Measurements from ENCODE around the gene MUC21.
A peak's percentile ranks its signal among the peaks of the same experiment; 100 is the strongest.
"Not testable (repeated sequence)": the region's sequence is repeated elsewhere in the genome, so short reads cannot be mapped to it uniquely, and the experiment has no call there.

The MUC21 gene

DNA sequence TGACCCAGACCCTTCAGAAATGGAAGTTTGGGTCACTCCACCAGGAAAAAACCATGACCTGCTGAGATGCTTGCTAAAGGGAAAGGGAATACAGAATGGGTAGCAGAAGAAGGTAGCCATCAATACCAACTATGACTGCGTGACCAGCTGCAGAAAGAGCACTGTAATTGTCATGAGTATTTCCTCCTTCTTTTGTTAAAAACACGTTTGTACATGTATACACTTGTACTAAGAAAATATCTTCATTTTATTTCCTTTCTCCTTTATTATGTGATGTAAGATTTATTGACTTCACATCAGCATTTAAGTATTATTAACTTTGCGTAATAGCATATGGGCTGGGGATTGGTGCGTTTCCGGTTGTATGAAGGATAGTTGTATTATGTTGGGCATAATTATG lies 12.6 kb upstream of the MUC21 start:
- DNase-seq, result no peak

DNA sequence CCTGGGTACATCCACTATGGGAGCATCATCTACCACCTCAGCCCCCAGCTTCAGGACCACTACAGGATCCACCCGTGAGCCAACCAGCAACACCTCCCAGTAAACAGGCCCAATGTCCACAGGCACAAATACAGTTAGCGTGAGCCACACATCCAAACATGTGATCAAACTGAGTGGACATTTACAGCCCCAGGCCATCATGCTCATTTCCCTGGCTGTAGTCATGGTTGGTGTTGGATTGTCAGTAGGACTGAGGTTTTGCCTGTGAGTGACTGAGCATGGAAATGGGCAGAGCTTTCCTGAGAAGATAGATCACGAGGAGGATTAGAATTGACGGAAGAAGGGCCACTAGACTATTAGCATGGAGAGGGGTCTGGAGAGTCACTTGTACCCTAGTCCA lies 10.7 kb upstream of the MUC21 start:
- DNase-seq, result no peak

DNA sequence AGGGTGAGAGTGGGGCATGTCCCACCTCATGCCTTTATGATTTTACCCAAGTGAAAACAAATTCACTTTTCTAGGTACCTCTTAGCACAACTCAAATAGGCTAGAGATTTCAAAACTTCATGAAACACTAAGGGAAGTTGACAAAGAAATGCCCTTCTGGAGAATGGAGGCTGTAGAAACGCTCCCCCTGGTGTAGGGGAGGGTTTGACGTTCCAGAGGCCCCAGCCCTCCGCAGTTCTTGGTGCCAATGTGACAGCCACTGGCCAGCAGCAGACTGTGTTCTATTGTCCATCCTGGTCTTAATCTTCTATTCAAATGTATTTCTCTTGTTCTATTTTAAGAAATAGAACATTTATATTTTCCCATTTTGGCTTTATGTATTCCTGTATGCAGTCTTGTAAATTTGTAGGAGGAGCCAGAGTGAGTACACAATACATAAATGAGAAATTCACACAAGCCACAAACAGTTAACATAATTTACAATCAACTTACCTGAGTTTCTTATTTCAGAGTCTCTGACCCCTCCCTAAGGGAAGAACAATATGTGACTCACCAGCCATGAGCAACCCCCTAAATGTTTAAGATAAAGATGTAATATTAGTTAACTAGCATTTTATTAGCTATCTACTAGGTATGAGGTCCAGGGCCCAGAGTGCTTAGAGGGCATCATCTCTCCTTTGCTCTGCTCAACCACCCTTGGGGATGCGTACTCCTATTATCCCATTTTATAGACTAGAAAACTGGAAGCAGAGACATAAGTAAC lies 8.8 kb upstream of the MUC21 start:
- no peak for DNase-seq

GRCh38 chr6:30979141-30979540 lies 4.4 kb upstream of the MUC21 start:
- DNase-seq, result no peak

DNA sequence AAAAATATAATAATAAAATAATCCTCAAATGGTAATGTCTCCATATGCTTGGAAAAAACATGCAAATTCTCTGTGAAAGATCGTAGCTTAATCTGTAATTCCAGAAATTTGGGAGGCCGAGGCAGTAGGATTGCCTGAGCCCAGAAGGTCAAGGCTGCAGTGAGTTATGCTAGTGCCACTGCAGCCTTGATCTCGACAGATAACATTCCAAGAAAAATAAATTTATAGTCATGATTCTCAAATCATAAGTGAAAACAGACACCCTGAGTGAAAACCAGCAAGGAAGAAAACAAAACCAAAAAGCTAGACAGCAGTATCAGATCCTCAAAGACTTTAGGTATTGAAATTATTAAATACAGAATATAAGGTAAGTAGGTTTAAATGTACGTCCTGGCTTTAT lies 3.8 kb upstream of the MUC21 start:
- no peak for DNase-seq

DNA sequence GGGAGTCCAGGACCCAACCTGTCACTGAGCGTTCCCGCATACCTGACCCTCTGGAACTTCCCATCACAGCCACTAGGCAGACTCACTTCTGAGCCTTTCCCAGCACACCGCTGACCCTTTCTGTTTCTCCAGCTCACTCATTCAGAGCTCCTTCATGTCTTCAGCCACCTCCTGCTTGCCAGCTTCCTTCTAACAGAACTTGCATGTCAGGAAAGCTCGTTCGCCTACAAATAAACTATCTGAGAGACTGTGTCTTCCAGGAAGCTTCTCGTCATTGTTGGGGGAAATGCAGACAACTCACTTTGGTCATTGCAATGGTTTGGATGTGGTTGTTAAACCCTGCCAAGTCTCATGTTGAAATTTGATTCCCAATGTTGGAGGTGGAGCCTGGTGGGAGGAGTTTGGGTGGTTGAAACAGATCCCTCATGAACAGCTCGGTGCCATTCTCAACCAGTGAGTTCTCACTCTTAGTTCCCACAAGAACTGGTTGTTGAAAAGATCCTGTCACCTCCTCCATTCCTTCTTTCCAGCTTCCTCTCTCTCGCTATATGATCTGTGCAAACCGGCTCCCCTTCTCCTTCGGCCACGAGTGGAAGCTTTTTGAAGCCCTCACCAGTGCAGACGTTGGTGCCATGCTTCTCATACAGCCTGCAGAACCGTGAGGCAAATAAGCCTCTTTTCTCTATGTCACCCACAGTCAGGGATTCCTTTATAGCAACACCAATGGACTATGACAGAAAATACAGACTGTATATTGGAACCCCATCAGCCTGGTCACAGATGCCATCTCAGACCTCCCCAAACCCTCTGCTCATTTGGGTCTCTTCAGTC lies 1.4 kb upstream of the MUC21 start:
- peak; percentile 65 for DNase-seq

GRCh38 chr6:30985490-30985889 lies 2.0 kb downstream of the MUC21 start:
- DNase-seq, result no peak

- DNase-seq, result no peak
Observed at GRCh38 chr6:30987304-30987703, 3.8 kb downstream of the MUC21 start.

DNA sequence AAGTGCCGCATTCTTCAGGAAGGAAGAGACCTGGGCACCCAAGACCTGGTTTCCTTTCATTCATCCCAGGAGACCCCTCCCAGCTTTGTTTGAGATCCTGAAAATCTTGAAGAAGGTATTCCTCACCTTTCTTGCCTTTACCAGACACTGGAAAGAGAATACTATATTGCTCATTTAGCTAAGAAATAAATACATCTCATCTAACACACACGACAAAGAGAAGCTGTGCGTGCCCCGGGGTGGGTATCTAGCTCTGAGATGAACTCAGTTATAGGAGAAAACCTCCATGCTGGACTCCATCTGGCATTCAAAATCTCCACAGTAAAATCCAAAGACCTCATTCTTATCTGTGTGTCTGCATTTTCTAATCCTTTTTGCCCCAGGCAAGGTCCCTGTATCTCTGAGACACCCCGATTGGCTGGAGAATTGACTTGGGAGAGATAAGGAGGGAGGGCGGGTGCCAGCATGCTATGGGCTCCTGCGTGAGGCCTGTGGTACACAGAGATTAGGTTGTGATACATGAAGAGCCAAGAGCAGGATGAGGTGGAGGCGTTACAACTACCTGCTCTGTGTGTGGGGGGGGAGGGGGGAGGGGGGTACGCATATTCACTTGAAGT lies 4.8 kb downstream of the MUC21 start:
- no peak for DNase-seq

GRCh38 chr6:30990422-30991086 lies 7.0 kb downstream of the MUC21 start:
- DNase-seq, result no peak

GRCh38 chr6:30991891-30992290 lies 8.4 kb downstream of the MUC21 start:
- DNase-seq, result no peak

DNA sequence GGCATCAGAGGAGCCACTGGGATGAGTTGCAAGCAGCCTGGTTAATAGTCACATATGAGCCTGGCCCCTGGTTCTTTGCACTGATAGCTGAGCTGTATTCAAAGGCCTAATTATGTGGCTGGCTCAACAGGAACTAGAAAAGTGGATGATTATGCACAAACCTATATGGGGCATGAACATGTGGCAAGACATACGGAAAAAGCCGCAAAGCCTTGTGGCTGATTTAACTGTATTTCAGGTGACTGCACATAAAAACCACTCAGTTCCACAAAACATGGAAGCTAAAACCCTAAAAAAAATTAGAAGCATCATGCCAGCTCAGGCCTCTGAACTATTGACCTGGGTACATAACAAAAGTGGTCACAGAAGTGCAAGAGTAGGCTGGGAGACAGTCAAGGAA lies 13.8 kb downstream of the MUC21 start:
- no peak for DNase-seq

DNA sequence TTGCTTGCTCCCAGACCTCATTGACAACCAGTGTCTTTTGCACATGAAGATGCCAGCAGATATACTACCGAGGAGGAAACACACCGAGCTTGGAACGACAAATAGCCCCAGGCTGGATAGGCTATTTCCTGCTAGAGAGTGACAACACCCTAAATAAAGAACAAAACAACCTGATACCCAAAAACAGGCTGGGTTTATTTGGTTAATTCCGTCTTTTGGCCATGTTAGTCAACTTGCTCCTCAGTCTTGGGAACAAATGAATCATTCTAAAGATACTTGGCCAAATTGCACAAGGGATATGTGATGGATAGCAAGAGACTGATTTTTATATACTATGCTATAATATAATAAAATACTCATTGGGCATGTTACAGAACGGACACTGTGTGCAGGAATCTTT lies 15.3 kb downstream of the MUC21 start:
- no peak for DNase-seq

DNA sequence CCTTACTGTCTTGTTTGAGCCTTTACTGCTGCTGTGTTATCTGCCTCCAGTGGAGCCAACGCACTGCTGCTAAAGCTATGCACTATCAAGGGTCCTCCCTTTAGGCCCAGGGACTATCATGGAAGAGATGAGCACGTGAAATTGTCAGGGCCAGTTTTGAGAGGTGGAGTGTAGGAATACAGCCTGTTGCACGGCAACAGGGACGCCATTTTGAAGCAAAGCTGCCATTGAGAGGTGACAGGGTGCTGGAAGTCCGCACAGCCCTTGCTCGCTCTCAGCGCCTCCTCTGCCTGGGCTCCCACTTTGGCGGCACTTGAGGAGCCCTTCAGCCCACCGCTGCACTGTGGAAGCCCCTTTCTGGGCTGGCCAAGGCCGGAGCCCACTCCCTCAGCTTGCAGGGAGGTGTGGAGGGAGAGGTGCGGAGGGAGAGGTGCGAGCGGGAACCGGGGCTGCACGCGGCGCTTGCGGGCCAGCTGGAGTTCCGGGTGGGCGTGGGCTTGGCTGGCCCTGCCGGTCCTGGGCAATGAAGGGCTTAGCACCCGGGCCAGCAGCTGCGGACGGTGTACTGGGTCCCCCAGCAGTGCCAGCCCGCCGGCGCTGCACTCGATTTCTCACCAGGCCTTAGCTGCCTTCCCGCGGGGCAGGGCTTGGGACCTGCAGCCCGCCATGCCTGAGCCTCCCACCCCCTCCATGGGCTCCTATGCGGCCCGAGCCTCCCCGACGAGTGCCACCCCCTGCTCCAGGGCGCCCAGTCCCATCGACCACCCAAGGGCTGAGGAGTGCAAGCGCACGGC lies 16.7 kb downstream of the MUC21 start:
- DNase-seq, result not testable (repeated sequence)

DNA sequence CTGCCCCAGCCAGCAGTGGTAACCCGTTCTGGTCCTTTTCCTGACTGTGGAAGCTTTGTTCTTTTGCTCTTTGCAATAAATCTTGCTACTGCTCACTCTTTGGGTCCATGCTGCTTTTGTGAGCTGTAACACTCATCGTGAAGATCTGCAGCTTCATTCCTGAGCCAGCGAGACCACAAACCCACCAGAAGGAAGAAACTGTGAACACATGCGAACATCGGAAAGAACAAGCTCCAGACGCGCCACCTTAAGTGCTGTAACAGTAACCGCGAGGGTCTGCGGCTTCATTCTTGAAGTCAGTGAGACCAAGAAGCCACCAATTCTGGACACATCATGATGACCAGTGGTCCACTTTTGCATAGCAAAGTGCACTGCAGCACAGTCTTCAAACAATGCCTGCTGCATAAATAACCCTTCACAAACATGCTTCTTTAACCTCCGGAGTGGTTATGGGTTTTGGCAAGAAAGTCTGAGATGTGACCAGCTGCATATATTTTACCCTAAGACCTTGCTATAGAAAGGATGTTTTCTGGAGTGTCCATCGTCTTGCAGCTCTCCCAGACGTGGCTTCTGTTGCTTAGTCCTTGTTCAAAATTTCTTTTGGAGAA lies 17.9 kb downstream of the MUC21 start:
- DNase-seq, result no peak

DNA sequence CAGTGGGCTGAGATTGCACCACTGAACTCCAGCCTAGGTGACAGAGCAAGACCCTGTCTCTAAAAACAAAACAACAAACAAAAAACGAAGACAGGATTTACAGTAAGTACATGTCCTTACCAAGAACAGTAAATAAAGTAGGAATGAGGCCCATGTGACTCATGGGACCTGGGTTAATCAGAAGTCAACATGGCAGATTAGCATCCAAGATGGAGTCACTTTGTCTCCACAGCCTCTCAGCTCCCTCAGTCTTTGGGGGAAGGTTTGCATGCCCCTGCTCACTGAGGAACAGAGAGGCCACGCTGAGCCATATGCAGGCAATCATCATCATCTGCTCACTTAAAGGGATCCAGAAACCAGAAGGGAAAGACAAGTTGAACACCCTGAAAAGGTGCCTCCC lies 19.0 kb downstream of the MUC21 start:
- DNase-seq, result no peak

DNA sequence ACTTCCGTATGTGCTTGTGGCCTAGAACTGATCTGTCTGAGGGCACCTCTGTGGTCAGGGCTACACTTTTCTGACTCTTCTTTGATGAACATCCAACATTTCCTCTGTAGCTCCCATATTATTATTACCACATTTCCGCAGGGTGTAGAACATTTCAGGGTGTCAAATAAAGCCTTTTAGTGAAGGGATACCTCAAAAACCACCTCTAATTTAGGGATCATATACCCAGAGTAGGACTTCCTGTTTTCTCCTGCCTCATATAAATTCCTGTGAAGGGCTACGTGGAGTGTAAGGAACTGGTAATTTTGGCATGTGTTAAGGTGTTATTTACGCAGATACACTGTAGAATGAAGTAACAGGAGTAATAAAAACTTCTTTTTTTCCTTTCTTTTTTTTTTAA lies 21.3 kb downstream of the MUC21 start:
- DNase-seq, result no peak

DNA sequence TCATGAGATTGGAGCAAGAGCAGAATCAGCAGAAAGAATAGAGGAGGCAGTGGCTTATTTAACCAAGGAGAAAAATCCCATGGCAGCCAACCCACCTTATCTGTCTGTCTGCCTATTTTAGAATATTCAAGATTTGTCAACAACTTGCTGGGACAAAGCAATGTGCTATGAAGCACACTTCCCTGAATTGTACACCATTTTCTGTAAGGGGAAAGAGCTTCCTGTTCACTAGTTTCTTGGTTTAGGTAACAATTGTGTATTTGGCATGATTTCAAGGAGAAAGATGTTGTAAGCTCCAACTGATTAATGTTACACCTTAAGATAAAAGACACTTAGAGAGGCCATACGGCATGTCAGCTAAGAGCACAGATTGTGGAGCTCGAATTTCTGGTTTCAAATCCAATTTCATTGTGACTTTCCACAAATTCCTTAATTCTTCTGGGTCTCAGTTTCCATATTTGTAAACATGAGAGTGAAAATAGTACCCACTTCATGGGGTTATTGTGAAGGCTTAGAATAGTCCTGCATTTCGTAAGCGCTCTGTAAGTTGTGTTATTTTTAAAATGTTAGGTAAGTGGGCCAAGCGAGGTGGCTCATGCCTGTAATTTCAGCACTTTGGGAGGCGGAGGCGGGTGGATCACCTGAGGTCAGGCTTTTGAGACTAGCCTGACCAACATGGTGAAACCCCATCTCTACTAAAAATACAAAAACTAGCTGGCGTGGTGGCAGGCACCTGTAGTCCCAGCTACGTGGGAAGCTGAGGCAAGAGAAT lies 21.9 kb downstream of the MUC21 start:
- no peak for DNase-seq

DNA sequence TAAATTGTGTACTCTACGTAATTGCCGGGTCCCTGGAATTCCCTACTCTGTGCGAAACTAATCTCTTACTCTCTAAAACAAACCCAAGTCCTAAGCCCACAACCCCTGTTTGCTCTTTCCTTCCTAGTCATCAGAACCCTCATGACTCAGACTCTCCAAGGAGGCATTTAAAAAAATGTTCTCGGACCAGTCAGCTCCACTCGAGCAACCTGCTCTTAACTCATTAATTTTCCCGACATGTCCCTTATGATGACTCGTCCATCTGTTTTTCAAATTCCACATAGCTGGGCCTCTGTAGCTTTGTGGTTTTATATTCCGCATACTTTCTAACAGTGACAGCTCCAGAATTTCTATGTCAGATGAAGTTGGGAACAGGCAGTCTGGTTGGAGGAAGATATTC lies 24.2 kb downstream of the MUC21 start:
- DNase-seq, result peak; percentile 95

- no peak for DNase-seq
Observed at GRCh38 chr6:31008165-31008564, 24.6 kb downstream of the MUC21 start.

- DNase-seq, result no peak
Observed at GRCh38 chr6:31009731-31010130, 26.2 kb downstream of the MUC21 start.
